Stimulated activated CD4-positive, alpha-beta T cell treated with anti-CD3 and anti-CD28 coated beads, Interleukin-12 subunit alpha, Interleukin-12 subunit beta, amount 100 ng/mL, for 24 hours (primary cell): ENCODE measurements around the gene TMEM253.

Experiments
- DNase-seq, 2 experiments: peaks; one replicate each; pipeline ENCODE4 v3.0.0-alpha.2; 2020; ENCODE audit warnings: low read depth in 2 of 2

The TMEM253 gene

DNA sequence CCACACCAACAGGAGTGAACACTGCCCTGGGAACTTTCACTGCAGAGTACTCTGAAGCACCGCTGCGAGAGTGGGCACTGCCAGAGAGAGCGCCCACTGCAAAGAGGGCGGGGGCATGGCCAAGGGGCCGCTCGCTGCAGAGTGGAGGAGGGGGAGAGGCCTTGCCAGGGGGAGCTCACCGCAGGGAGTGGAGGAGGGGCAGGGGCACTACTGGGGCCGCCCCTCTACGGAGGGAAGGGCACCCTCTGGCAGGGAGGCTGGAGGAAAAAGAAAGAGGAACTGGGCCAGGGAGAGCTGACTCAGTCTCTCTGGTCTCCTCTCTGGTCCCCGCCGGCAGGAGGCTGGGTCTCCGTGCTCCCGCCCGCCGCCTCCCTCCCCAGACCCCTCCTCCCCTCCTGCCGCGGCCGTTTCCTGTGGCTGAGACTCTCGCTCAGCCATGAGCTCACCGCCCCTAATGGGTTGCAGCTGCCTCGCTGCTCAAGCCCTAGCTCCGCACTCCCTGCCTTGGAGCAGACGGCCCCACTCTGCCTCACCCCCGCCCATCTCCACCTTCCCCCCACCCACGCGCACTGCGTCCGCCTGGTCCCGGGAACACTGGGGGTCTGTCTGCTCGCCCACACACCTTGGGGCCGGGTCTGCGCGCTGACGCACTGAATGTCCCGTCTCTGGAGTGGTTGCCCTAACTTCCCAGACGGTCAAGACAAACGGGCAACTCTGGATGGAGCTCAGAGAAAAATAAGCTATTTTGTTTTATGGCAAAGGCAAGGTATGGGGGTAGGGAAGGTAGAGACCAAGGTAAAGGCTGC is 29.4 kb upstream of the TMEM253 start:
- DNase-seq: peak in 1 of 2 experiments; percentile 46

GRCh38 chr14:21072031-21072473 is 28.8 kb upstream of the TMEM253 start:
- DNase-seq: no peak

DNA sequence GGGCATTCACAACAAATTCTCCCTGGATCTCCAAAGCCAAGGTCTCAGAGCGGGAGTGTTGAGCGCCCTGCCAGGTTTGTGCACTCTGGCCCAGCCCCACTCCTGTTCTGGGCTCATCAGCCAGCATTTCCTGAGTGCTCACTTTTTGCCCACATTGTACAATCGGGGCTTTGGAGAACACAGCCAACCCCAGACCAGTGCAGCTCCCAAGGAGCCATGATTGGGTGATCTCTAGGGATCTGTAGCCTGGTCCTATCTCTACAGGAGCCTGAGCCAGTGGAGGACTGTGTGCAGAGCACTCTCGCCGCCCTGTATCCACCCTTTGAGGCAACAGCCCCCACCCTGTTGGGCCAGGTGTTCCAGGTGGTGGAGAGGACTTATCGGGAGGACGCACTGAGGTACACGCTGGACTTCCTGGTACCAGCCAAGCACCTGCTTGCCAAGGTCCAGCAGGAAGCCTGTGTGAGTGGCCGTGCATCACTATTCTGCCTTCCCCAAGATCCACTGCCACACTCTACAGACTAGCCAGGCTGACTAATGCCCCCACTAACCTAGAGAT is 28.0 kb upstream of the TMEM253 start:
- DNase-seq: no peak

GRCh38 chr14:21073921-21074320 is 26.9 kb upstream of the TMEM253 start:
- no peak for DNase-seq

GRCh38 chr14:21074398-21075272 is 26.2 kb upstream of the TMEM253 start:
- DNase-seq: no peak

- DNase-seq: no peak
Observed at GRCh38 chr14:21075719-21076437, 25.0 kb upstream of the TMEM253 start.

GRCh38 chr14:21077672-21078071 is 23.2 kb upstream of the TMEM253 start:
- DNase-seq: no peak

DNA sequence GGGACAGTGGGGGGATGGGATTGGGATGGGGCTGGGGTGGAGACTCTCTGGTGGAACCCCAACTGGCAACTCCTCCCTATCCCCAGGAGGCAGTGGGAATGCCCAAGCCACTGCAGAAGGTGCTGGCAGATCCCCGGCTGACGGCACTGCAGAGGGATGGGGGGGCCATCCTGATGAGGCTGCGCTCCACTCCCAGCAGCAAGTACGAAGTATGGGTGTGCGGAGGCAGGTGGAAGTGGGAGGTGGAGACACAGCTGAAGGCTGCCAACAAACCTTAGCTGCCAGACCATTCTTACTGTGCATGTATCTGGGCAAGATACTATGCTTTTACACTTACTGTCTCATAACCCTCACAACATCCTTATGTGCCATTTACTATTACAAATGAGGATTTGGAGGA is 22.6 kb upstream of the TMEM253 start:
- DNase-seq: no peak

DNA sequence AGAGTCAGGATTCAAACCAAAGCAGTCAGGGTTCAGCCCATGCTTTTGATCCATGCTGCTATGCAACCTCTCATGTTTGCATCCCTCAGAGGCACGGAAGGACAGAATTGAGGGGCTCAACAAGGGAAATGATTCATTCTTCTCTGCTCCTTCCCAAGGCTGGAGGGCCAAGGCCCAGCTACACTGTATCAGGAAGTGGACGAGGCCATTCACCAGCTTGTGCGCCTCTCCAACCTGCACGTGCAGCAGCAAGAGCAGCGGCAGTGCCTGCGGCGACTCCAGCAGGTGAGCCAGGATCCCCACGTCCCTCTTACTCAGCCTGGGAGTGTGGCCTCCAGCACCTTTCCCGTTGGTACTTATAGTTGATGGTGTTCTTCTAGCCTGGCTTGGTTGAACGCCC is 22.1 kb upstream of the TMEM253 start:
- DNase-seq: no peak

DNA sequence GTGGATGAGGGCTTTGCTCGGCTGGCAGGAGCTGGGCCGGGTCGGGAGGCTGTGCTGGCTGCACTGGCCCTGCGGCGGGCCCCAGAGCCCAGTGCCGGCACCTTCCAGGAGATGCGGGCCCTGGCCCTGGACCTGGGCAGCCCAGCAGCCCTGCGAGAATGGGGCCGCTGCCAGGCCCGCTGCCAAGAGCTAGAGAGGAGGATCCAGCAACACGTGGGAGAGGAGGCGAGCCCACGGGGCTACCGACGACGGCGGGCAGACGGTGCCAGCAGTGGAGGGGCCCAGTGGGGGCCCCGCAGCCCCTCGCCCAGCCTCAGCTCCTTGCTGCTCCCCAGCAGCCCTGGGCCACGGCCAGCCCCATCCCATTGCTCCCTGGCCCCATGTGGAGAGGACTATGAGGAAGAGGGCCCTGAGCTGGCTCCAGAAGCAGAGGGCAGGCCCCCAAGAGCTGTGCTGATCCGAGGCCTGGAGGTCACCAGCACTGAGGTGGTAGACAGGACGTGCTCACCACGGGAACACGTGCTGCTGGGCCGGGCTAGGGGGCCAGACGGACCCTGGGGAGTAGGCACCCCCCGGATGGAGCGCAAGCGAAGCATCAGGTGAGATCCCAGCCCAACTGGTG is 19.2 kb upstream of the TMEM253 start:
- no peak for DNase-seq

DNA sequence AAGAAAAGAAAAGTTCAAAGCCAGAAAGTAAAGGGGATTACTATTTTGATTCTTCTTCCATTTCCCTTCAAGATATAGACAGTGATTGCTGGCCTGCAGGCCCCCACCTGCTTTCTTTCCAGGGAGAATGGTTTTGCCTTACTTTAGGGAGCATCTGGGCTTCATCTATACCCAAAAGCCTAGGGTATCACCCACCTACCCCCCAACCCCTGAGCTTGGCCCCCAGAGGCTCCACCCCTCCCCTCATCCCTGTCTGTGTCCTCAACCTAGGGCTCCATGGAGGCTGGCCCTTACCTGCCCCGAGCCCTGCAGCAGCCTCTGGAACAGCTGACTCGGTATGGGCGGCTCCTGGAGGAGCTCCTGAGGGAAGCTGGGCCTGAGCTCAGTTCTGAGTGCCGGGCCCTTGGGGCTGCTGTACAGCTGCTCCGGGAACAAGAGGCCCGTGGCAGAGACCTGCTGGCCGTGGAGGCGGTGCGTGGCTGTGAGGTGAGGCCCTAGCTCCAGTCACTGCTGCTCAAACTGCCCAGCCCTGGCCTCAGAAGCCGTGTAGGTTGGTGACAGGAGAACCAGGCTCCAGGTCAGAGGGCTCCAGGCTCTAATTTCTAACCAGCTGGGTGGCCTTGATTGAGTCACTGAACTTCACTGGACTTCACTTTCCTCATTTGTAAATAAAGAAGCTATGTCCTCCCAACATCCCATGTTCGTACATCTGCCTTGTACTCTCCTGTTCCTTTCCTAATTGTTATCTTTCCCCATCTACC is 17.1 kb upstream of the TMEM253 start:
- no peak for DNase-seq

- no peak for DNase-seq
Observed at GRCh38 chr14:21084396-21084795, 16.5 kb upstream of the TMEM253 start.

DNA sequence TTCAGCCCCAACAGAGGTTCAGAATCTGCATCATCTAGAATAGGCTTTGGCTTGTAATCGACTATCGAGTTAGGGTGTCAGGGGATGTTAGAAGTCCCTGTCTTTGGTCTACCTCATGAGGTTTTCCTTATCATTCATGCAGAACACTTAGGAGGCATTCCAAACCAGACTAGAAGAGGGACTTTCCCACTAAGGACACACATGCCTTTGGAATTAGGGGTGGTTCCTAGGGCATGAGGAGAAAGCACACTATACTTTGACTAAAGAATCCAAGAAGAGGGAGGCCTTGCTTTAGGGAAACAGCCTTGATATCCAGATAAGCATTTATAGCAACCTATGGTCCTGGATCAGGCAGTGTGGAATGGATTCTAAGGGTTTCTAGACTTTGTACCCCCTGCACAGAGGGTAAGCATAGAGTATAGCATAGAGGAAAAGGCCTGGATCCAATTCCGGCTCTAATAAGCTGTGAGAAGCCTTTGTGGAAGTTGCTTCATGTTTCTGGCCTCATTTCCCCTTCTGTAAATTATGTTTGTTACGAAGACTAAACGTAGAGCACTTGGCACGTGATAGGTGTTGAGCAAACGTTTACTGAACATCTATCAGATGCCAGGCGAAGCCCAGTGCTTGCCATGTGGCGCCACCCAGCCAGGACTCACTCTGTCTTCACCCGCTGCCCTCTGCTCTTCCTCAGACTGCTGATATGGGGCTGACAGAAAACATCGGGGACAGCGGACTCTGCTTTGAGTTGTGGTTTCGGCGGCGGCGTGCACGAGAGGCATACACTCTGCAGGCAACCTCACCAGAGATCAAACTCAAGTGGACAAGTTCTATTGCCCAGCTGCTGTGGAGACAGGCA is 15.6 kb upstream of the TMEM253 start:
- no peak for DNase-seq

DNA sequence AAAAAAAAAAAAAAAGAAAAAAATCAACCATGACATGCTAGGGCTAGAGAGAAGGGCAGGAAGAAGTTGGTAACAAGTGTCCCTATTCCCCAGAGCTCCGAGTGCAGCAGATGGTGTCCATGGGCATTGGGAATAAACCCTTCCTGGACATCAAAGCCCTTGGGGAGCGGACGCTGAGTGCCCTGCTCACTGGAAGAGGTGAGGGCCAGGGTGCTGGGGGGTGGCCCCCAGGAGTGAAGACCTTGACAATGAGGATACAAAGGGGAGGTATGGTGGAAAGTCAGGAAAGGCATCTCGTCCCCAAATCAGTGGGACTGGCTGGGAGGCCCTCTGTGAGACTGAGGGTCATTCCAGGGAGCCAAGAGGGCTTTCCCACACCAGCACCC is 14.0 kb upstream of the TMEM253 start:
- no peak for DNase-seq

DNA sequence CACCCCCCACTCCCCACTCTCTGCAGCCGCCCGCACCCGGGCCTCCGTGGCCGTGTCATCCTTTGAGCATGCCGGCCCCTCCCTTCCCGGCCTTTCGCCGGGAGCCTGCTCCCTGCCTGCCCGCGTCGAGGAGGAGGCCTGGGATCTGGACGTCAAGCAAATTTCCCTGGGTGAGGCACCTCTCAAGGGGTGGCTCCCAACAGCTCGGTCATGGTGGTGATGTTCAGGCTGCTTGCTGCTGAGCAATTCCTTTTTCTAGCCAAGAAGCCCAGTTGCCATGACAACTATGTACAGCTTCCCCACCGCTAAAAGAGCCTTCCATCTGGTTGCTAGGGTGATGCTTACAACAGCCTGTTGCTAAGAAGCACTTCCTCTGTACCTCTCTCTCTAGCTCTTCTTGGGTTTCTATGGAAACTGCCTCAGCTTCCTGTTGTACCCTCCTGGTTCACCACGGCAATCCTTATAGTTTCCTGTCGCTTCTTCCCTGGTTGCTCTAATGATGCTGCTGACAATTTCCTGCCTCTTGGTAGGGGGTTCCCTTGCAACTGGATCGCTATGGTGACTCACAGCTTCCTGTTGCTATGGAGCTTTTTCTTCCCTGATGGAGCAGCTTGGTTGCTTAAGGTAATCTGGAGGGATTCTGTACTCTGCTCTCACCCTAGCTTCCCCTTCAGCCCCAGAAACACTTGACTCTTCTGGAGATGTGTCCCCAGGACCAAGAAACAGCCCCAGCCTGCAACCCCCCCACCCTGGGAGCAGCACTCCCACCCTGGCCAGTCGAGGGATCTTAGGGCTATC is 13.4 kb upstream of the TMEM253 start:
- no peak for DNase-seq

- no peak for DNase-seq
Observed at GRCh38 chr14:21088687-21089086, 12.2 kb upstream of the TMEM253 start.

GRCh38 chr14:21089271-21089670 is 11.6 kb upstream of the TMEM253 start:
- DNase-seq: no peak

GRCh38 chr14:21089877-21090193 is 11.0 kb upstream of the TMEM253 start:
- DNase-seq: no peak
